HL-60 (cell line): ENCODE results near the gene FIGNL2.
"Not testable (repeated sequence)": the region's sequence is repeated elsewhere in the genome, so short reads cannot be mapped to it uniquely, and the experiment has no call there.

ENCODE experiments used
- DNase-seq, 2 experiments: peaks; one replicate each; pipeline ENCODE4 v3.0.0-alpha.2; 2010 to 2020; ENCODE audit warnings: low read depth in 1 of 2, low spot score in 1 of 2
- H3K27ac ChIP-seq: fragments of 250-450 bp; sonication (Bioruptor Pico); replicated peaks from 2 replicates; pipeline ENCODE4 v1.5.1; 2020; ENCODE audit warnings: mild to moderate bottlenecking, moderate library complexity
- H3K27me3 ChIP-seq: fragments of 250-450 bp; sonication (Bioruptor Pico); 2 replicates; pipeline ENCODE4 v1.5.1; 2021; ENCODE audit warnings: mild to moderate bottlenecking, moderate library complexity; ENCODE audit not compliant: insufficient read depth, poor library complexity, severe bottlenecking
- H3K4me3 ChIP-seq: replicated peaks from 2 replicates; pipeline ENCODE4 v1.5.1; 2011; ENCODE audit warnings: mild to moderate bottlenecking, control low read depth, low read length; ENCODE audit not compliant: insufficient read depth
- GABPA ChIP-seq: IDR thresholded peaks from 2 replicates; pipeline ENCODE4 v1.6.1; 2012; ENCODE audit warnings: low read depth
- POLR2AphosphoS5 ChIP-seq: IDR thresholded peaks from 2 replicates; pipeline ENCODE4 v1.6.1; 2012; ENCODE audit warnings: low read depth
- REST ChIP-seq: IDR thresholded peaks from 2 replicates; pipeline ENCODE4 v1.6.1; 2012; ENCODE audit warnings: low read depth; ENCODE audit not compliant: insufficient replicate concordance
- SPI1 ChIP-seq: IDR thresholded peaks from 2 replicates; pipeline ENCODE4 v1.6.1; 2012; ENCODE audit warnings: low read depth, mild to moderate bottlenecking, borderline replicate concordance
- TF ChIP-seq, protein P1 (sequence below): IDR thresholded peaks from one replicate; pipeline ENCODE4 v1.5.1; 2011; ENCODE audit warnings: low read length, control low read depth, inconsistent platforms; ENCODE audit not compliant: insufficient read depth

FIGNL2 gene

GRCh38 chr12:51888316-51889215 lies 40.0 kb upstream of the FIGNL2 start:
- no peak for DNase-seq
- no peak overlapping the region for H3K4me3 ChIP-seq
- H3K27ac ChIP-seq, result no peak overlapping the region
- no peaks in the 10 kb centered on the region for H3K27me3 ChIP-seq
- TF ChIP-seq GABPA (no peak), SPI1 (no peak), REST (no peak), POLR2AphosphoS5 (no peak)
- TF ChIP-seq, protein P1, sequence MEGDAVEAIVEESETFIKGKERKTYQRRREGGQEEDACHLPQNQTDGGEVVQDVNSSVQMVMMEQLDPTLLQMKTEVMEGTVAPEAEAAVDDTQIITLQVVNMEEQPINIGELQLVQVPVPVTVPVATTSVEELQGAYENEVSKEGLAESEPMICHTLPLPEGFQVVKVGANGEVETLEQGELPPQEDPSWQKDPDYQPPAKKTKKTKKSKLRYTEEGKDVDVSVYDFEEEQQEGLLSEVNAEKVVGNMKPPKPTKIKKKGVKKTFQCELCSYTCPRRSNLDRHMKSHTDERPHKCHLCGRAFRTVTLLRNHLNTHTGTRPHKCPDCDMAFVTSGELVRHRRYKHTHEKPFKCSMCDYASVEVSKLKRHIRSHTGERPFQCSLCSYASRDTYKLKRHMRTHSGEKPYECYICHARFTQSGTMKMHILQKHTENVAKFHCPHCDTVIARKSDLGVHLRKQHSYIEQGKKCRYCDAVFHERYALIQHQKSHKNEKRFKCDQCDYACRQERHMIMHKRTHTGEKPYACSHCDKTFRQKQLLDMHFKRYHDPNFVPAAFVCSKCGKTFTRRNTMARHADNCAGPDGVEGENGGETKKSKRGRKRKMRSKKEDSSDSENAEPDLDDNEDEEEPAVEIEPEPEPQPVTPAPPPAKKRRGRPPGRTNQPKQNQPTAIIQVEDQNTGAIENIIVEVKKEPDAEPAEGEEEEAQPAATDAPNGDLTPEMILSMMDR, result no peak

GRCh38 chr12:51887476-51888315 lies 39.2 kb upstream of the FIGNL2 start, which contains the start of gene ANKRD33:
ANKRD33 (plus strand) TSS chr12:51888103; CDS start chr12:51888187, 84 bp downstream.
- no peak for DNase-seq
- H3K27me3 ChIP-seq, result no peaks in the 10 kb centered on the region
- TF ChIP-seq GABPA, result no peak
- no peak for TF ChIP-seq REST
- no peak for TF ChIP-seq SPI1
- TF ChIP-seq, protein P1, result no peak
- no peak for TF ChIP-seq POLR2AphosphoS5
- no peak within 1 kb of the TSS for H3K27ac ChIP-seq
- H3K4me3 ChIP-seq, result no peak within 1 kb of the TSS

GRCh38 chr12:51886021-51886710 lies 37.6 kb upstream of the FIGNL2 start:
- peak; percentile 89 to 94 for DNase-seq
- no peaks in the 10 kb centered on the region for H3K27me3 ChIP-seq
- no peak overlapping the region for H3K4me3 ChIP-seq
- peak overlapping the region; percentile 70 for H3K27ac ChIP-seq
- TF ChIP-seq, protein P1, result no peak
- no peak for TF ChIP-seq GABPA
- TF ChIP-seq POLR2AphosphoS5, result peak; percentile 84
- TF ChIP-seq SPI1, result no peak
- TF ChIP-seq REST, result no peak

- not testable (repeated sequence) for DNase-seq, H3K4me3 ChIP-seq, H3K27me3 ChIP-seq
- peak overlapping the region; percentile 70 for H3K27ac ChIP-seq
Measured at GRCh38 chr12:51885294-51886020, 36.9 kb upstream of the FIGNL2 start.
